GM19463 (cell line): ENCODE measurements around the gene TRIP10.
"Not testable (repeated sequence)": the region's sequence is repeated elsewhere in the genome, so short reads cannot be mapped to it uniquely, and the experiment has no call there.

Experiments used
- ATAC-seq: cut with Tn5 transposase; IDR thresholded peaks from one replicate; pipeline ENCODE4 v1.9.1; 2021; ENCODE audit warnings: mild to moderate bottlenecking, moderate library complexity; ENCODE audit not compliant: unreplicated experiment

TRIP10 gene

DNA sequence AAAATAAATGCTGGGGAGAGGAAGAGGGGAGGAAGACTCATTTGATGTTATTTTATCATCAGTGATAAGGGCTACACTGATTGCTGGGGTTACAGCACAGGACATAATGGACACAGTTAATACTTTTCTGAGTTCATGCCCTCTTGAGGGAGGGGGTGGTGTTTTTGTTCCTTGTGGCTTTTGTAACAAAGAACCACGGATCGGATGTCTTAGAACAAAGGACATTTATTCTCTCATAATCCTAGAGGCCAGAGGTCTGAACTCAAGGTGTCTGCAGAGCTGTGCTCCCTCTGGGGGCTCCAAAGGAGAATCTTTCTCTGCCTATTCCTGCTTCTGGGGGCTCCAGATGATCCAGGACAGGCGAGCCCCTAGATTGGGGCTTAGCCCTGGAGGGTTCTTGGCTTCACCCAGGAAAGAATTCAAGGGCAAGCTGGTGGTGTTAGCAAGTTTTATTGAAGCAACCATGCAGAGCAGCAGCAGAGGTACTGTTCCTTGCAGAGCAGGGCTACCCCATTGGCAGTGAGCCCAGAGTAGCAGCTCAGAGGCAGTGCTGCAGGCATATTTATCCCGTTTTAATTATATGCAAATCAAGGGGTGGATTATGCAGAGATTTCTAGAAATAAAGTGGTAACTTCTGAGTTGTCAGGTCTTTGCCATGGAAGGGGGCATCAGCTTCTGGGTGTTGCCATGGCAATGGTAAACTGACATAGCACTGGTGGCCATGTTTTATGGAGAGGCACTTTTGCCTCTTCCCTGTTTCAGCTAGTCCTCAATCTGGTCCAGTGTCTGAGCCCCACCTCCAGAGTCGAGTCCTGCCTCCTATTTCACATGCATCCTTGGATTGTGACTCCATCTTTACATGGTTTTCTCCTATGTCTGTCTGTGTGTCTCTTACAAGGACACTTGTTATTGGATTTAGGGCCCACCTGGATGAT, 51.0 kb downstream of the TRIP10 start:
- ATAC-seq = no peak

DNA sequence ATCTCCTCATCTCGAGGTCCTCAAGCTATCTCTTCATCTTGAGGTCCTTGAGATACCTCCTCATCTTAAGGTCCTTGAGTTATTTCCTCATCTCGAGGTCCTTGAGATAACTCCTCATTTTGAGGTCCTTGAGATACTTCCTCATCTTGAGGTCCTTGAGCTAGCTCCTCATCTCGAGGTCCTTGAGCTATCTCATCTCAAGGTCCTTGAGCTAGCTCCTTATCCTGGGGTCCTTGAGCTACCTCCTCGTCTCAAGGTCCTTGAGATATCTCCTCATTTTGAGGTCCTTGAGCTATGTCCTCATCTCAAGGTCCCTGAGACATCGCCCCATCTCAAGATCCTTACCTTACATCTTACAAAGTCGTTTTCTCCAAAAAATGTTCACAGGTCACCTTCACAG, 51.8 kb downstream of the TRIP10 start:
- no peak for ATAC-seq

DNA sequence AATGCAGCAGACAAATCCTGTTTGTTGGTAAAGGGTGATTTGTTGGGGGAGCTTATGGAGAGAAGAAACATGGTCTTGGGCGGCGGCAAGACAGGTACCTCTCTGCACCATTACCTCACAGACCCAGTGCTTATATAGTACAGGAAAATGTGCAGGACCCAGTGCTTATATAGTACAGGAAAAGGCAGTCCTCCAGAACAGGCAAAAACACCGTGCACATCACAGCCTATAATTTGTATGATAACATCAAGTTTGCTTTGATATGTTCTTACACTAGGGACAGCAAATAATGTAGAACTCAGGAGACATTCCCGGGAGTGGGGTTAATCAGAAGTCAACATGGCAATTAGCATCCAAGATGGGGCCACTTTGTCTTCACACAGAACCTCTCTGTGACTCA, 53.9 kb downstream of the TRIP10 start:
- no peak for ATAC-seq

DNA sequence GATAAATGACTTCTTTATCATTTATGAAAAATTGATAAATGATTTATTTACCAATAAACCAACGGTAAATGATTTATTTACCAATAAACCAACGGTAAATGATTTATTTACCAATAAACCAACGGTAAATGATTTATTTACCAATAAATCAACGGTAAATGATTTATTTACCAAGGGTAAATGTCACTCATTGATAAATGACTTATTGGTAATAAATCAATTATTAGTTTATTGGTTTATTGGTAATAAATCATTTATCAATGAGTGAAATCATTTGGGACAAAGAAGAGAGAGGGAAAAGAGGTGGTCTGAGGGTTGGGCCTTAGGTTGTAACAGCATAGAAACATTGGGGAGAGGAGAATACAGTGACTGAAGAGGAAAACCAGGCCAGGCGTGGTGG, 54.5 kb downstream of the TRIP10 start:
- no peak for ATAC-seq

DNA sequence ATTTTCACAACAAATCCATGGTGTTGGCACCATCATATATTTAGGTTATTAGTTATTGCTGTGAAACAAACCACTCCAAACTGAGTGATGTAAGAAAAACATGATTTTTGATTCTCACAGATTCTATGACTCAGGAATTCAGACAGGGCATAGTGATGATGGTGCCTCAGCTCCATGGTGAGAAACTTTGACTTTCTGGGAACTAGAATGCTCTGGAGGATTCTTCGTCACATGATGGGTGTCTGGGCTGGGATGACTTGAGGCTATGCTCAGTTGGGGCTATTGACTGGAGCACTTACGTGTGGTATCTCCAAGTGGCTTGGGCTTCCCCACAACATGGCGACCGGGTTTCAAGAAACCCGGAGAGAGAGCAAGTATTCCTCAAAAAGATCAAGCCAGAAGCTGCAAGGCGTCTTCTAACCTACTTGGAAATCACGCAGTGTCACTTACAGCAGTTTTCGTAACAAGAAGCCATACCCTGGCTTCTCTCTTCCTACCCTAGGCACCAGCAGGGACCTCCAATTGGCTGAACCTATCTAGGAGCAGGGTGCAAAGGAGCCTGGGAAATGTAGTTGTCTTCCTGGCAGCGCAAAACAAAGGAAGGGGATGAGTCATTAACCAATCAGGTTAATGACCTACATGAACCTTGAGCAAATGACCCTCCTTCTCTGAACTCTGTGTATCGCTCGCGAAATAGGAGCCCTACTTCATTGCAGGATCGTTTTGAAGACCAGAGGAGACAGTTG, 55.4 kb downstream of the TRIP10 start:
- ATAC-seq = no peak

DNA sequence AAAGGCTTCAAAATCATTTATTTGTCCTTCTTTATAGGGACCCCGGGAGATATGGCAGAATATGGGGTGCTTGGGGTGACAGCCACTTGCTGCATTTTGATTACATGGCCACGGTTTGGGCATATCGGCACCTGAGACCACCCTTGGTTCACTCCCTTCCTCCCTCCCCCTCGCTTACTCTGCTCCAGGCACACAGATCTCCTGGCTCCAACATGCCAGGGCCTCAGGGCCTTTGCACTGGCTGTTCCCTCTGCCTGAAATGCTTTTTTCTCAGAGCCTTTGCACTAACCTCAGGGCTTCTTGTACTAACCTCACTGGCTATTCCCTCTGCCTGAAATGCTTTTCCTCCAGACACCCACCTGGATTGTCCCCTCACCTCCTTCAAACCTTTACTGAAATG, 56.8 kb downstream of the TRIP10 start:
- ATAC-seq = no peak

DNA sequence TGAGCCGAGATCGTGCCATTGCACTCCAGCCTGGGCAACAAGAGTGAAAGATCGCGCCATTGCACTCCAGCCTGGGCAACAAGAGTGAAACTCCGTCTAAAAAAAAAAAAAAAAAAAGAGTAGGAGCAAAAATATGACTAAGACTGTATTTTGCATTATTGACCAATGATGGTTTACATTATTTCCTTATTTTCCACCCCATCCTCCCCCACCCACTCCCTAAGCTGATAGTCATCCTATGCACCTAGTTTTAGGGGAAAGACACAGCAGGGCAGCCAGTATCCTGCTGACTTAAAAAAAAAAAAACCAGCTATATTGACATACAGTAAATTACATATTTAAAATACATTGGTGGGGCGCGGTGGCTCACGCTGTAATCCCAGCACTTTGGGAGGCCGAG, 58.2 kb downstream of the TRIP10 start:
- ATAC-seq = no peak

DNA sequence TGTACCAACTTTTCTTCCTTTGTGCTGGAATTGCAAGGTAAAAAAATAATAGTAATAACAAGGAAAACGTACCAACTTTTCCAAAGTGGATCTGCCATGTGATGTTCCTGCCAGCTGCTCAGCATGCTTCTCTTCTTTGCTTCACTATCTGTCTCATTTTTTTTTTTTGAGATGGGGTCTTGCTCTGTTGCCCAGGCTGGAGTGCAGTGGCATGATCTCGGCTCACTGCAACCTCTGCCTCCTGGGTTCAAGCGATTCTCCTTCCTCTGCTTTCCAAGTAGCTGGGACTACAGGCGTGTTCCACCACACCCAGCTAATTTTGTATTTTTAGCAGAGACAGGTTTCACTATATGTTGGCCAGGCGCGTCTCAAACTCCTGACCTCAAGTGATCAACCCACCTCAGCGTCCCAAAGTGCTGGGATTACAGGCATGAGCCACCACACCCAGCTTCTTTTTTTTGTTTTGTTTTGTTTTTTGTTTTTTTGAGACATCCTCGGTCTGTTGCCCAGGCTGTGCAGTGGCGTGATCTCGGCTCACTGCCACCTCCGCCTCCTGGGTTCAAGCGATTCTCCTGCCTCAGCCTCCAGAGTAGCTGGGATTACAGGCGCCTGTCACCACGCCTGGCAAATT, 60.8 kb downstream of the TRIP10 start:
- ATAC-seq = not testable (repeated sequence)

DNA sequence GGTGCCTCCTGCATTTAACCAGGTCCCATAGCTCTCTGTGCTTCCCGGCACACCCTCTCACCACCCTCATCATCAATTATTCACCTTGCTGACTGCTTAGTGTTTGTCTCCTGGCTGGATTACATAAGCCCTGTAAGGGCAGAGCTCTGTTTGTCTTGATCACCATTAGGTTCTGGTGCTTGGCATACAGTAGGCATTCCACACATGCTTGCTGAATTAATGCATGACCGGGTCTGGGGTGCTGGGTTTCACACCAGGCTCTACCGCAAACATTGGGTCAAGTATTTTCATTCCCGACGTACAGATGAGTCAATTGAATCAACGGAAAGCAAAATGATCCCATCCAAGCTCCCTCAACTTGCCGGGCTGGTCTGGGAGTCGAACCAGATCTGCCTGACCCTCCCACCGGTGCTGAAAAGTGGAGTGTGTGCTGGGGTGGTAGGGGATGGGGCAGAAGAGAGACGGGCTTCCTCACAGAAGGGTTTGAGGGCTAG, 61.6 kb downstream of the TRIP10 start:
- ATAC-seq = no peak
